ENCODE data around the gene EYS.

The EYS gene

GRCh38 chr6:64258752-64259151 lies 1448.3 kb downstream of the EYS start:
- Histone ChIP-seq H3K4me3 (ENCODE audit: low read length) (no peak overlapping the region), H3K79me2 (ENCODE audit: control insufficient read depth, low read length) (no peaks in the 10 kb centered on the region), H3K27me3 (ENCODE audit: control insufficient read depth, low read length) (no peaks in the 10 kb centered on the region), H3F3A (ENCODE audit: control insufficient read depth, insufficient read depth) (no peaks in the 10 kb centered on the region), H3K4me2 (ENCODE audit: low read length) (no peak overlapping the region), H4K20me1 (ENCODE audit: control insufficient read depth, insufficient read depth, low read depth, low read length) (no peaks in the 10 kb centered on the region), H3K4me1 (ENCODE audit: control insufficient read depth, low read length) (no peaks in the 10 kb centered on the region), H3K27ac (ENCODE audit: low read depth, low read length) (no peak overlapping the region), H3K36me3 (ENCODE audit: control insufficient read depth, low read length) (no peaks in the 10 kb centered on the region), H3K9me3 (ENCODE audit: control insufficient read depth, insufficient read depth, low read length) (no peaks in the 10 kb centered on the region), H3K9me2 (replicated peaks; ENCODE audit: control insufficient read depth, low read length) (no peaks in the 10 kb centered on the region)
- TF ChIP-seq EZH2phosphoT487 (IDR thresholded peaks at IDR 0.05; ENCODE audit: borderline replicate concordance, low read length) (no peak), CTCF (IDR thresholded peaks at IDR 0.05; ENCODE audit: low read depth, low read length, poor library complexity, severe bottlenecking) (no peak)

- TF ChIP-seq CTCF (IDR thresholded peaks at IDR 0.05; ENCODE audit: low read depth, low read length, poor library complexity, severe bottlenecking) (no peak), EZH2phosphoT487 (IDR thresholded peaks at IDR 0.05; ENCODE audit: borderline replicate concordance, low read length) (no peak)
- no peaks in the 10 kb centered on the region for H3K4me1 ChIP-seq (ENCODE audit: control insufficient read depth, low read length)
- H3K9me3 ChIP-seq (ENCODE audit: control insufficient read depth, insufficient read depth, low read length): no peaks in the 10 kb centered on the region
- no peaks in the 10 kb centered on the region for H4K20me1 ChIP-seq (ENCODE audit: control insufficient read depth, insufficient read depth, low read depth, low read length)
- H3K4me3 ChIP-seq (ENCODE audit: low read length): no peak overlapping the region
- H3K27ac ChIP-seq (ENCODE audit: low read depth, low read length): no peak overlapping the region
- H3K27me3 ChIP-seq (ENCODE audit: control insufficient read depth, low read length): no peaks in the 10 kb centered on the region
- no peaks in the 10 kb centered on the region for H3F3A ChIP-seq (ENCODE audit: control insufficient read depth, insufficient read depth)
- no peaks in the 10 kb centered on the region for H3K79me2 ChIP-seq (ENCODE audit: control insufficient read depth, low read length)
- no peak overlapping the region for H3K4me2 ChIP-seq (ENCODE audit: low read length)
- no peaks in the 10 kb centered on the region for H3K9me2 ChIP-seq (replicated peaks; ENCODE audit: control insufficient read depth, low read length)
- no peaks in the 10 kb centered on the region for H3K36me3 ChIP-seq (ENCODE audit: control insufficient read depth, low read length)
These were observed 1448.7 kb downstream of the EYS start for GRCh38 chr6:64258302-64258701.

DNA sequence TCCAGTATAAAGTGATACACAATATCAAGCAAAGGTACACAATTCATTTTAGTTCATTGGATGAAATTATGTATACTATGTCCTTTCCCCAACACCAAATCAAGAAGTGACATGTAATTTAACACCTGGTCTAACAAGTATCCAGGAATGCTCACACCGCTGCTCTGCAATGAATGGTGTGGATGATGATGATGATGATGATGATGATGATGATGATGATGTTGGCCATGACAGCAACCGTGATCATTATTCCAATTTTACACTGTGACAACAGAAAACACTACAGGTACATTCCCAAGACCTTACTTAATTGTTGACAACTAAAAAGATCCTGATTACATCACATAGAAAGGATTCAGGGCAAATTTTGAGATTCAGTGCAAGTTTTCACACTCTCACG lies 1449.4 kb downstream of the EYS start:
- Histone ChIP-seq H3K9me2 (replicated peaks; ENCODE audit: control insufficient read depth, low read length) (no peaks in the 10 kb centered on the region), H4K20me1 (ENCODE audit: control insufficient read depth, insufficient read depth, low read depth, low read length) (no peaks in the 10 kb centered on the region), H3K4me3 (ENCODE audit: low read length) (no peak overlapping the region), H3K4me2 (ENCODE audit: low read length) (no peak overlapping the region), H3K4me1 (ENCODE audit: control insufficient read depth, low read length) (no peaks in the 10 kb centered on the region), H3K9me3 (ENCODE audit: control insufficient read depth, insufficient read depth, low read length) (no peaks in the 10 kb centered on the region), H3K27ac (ENCODE audit: low read depth, low read length) (no peak overlapping the region), H3K36me3 (ENCODE audit: control insufficient read depth, low read length) (no peaks in the 10 kb centered on the region), H3F3A (ENCODE audit: control insufficient read depth, insufficient read depth) (no peaks in the 10 kb centered on the region), H3K79me2 (ENCODE audit: control insufficient read depth, low read length) (no peaks in the 10 kb centered on the region), H3K27me3 (ENCODE audit: control insufficient read depth, low read length) (no peaks in the 10 kb centered on the region)
- no peak for TF ChIP-seq EZH2phosphoT487 (IDR thresholded peaks at IDR 0.05; ENCODE audit: borderline replicate concordance, low read length)
- TF ChIP-seq CTCF (IDR thresholded peaks at IDR 0.05; ENCODE audit: low read depth, low read length, poor library complexity, severe bottlenecking): no peak

GRCh38 chr6:64256483-64256882 lies 1450.5 kb downstream of the EYS start:
- H3K4me2 ChIP-seq (ENCODE audit: low read length): no peak overlapping the region
- H3K9me2 ChIP-seq (replicated peaks; ENCODE audit: control insufficient read depth, low read length): no peaks in the 10 kb centered on the region
- no peaks in the 10 kb centered on the region for H3F3A ChIP-seq (ENCODE audit: control insufficient read depth, insufficient read depth)
- H3K4me1 ChIP-seq (ENCODE audit: control insufficient read depth, low read length): no peaks in the 10 kb centered on the region
- no peaks in the 10 kb centered on the region for H3K79me2 ChIP-seq (ENCODE audit: control insufficient read depth, low read length)
- H4K20me1 ChIP-seq (ENCODE audit: control insufficient read depth, insufficient read depth, low read depth, low read length): no peaks in the 10 kb centered on the region
- H3K27ac ChIP-seq (ENCODE audit: low read depth, low read length): no peak overlapping the region
- H3K9me3 ChIP-seq (ENCODE audit: control insufficient read depth, insufficient read depth, low read length): no peaks in the 10 kb centered on the region
- no peaks in the 10 kb centered on the region for H3K36me3 ChIP-seq (ENCODE audit: control insufficient read depth, low read length)
- TF ChIP-seq CTCF (IDR thresholded peaks at IDR 0.05; ENCODE audit: low read depth, low read length, poor library complexity, severe bottlenecking) (no peak), EZH2phosphoT487 (IDR thresholded peaks at IDR 0.05; ENCODE audit: borderline replicate concordance, low read length) (no peak)
- no peaks in the 10 kb centered on the region for H3K27me3 ChIP-seq (ENCODE audit: control insufficient read depth, low read length)
- no peak overlapping the region for H3K4me3 ChIP-seq (ENCODE audit: low read length)
